ENCODE results near the gene ZNF641. TPM values are rescaled to one million over a fixed set of nuclear protein-coding genes. Genes with fewer than 3 reads are reported as not detected.

Gene ZNF641
- 17.3 TPM for total RNA-seq
- long read RNA-seq, transcript ZNF641-205 (6 exons, 1,823 nt): major isoform, 11 of 16 reads
- long read RNA-seq, partial matches to known transcripts: 0 of 16 reads
- long read RNA-seq, other reads (novel, unspliced or antisense): 5 of 16 reads

DNA sequence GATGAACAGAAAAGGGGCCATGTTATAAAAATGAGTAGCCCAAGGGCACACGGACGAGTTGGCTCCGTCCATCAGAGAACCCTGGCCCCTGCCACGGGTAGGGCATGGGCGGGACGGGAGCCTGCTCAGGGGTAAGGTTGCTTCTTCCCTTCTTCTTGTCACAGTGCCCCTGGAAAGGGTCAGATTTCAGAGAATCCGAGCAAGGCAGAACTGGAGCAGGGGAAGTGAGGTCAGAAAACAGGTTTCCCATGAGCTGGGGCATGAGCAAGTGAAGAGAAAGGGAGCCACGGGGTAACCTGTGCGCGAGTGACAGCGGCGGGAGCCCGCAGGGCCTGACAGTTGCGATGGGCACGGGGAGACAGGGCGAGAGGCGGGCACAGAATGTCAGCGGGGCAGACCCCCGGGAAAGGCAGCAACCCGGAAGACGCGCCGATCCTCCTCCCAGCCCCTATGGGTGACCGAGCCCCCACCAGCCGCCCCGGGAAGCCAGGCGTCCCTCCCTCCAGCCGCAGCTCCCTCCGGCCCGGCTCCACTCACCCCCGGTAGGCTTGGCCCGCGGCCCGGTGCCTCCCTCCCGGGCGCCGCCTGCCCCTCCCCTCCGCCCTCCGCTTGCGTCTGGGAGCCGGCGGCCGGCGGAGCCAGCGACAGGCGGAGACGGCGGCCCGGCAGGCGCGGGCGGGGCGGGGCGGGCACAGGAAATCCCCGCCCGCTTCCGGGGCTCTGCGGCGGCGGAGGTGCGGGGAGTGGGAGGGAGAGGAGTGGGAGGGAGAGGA is at the start of gene ZNF641:
TSS of gene ZNF641 (minus strand) at position 671 of the 773 bp plus-strand sequence. CDS start 2,829 bp downstream, outside the sequence.
- intact Hi-C loops (cut with DNase I): loop anchor here (2.0 to 5.0 kb wide), 3 partner anchors 54 to 154 kb away; no protein-coding TSS in a partner anchor
- ATAC-seq: peak; percentile 95
- peak; percentile 95 for DNase-seq (ENCODE audit: missing footprints)

DNA sequence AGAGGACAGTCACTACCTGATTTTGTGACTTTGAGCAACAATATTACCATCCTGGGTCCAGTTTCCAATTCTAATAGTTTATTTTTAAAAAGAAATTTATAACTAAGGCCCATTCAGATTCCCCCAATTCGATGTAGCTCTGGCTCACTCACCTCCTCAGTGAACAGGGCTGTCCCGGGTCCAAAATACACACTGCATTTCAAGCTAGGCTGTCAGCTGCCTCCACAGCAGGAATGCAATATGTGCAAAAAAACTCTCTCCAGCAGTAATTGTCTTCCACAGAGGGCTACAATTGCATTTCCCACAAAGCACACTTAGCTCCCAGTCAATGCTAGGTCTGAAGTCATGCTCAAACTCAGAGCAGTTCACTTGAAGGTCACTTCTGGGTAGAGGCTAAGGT is 39.3 kb upstream of the ZNF641 start:
- ATAC-seq (no peak), DNase-seq (ENCODE audit: missing footprints) (no peak)
- intact Hi-C loops (cut with DNase I): no loop called here

DNA sequence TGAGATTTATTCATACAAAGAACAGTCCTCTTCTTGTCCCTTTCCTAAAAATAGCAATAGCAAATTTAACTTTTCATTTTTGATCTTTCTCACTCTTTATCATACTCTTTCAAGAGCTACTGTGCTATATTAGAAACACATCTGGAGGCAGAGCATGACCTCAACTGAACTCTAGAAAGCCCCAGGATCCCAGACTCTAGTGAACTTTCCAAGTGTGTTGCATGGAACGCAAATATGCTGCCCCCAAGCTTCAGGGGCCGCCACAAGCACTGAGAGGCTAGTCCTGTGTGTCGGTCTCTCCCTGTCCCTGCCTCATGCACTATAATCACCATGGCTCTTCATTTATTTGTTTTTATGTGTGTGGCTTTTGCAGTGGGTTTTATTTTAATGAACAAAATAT is 38.7 kb upstream of the ZNF641 start:
- ATAC-seq: peak; percentile 65

DNA sequence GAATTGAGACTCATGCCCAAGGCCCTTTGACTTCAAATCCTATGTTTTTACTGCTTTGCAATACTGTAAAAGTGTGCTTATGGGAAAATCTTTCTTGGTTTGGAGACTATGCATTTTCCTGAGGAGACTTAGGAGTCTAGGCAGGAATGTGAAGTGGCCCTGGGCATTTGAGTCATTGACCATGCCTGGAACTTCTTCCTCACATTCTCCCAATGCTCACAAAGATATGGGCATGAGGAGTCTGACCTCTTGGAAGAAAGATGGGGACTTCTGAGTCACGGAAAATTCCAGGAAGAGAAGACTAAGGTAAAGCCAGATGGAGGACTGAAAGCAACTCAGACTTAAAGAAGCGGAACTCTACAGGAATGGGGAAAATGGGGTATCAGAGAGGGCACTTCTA is 38.2 kb upstream of the ZNF641 start:
- DNase-seq (ENCODE audit: missing footprints) (no peak), ATAC-seq (no peak)
- intact Hi-C loops (cut with DNase I): no loop called here

More for the DNA sequence above, 38.7 kb upstream of the ZNF641 start:
- no peak for DNase-seq (ENCODE audit: missing footprints)
- intact Hi-C loops (cut with DNase I): no loop called here

DNA sequence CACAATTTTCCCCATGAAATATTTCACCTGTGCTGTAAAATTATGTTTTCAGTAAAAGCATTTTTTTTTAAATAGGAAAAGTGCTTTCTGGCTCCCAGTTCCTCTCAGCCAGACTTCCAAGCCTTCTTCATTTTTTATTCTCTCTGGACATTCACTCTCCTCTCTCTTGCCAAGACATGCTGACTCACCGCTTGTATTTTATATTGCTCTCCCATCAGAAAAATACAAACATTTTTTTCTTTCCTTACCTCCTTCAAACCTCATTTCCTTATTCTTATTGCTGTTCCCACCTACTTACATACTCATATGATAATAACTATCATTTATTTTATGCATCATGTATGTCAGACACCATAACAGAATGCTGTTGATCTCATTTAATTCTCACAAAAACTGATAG is 37.7 kb upstream of the ZNF641 start:
- ATAC-seq (peak; percentile 52), DNase-seq (ENCODE audit: missing footprints) (no peak)
- intact Hi-C loops (cut with DNase I): no loop called here

DNA sequence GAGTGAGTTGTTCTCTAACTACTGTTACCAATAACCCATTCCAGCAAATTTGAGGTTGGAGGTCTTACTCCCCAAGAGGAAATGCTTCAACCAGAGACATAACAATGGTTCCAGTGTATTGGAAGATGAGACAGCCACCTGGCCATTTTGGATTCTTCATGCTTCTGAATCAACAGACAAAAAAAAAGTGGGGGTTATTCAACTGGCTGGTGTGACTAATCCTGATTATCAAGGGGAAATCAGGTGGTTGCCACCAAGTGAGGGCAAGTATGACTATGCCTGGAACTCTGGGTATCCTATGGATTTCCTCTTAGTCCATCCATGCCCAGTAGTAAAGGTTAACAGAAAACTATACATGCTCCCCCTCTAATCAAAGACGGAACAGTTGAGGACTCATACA is 29.9 kb upstream of the ZNF641 start:
- ATAC-seq (no peak), DNase-seq (ENCODE audit: missing footprints) (no peak)
- intact Hi-C loops (cut with DNase I): no loop called here

DNA sequence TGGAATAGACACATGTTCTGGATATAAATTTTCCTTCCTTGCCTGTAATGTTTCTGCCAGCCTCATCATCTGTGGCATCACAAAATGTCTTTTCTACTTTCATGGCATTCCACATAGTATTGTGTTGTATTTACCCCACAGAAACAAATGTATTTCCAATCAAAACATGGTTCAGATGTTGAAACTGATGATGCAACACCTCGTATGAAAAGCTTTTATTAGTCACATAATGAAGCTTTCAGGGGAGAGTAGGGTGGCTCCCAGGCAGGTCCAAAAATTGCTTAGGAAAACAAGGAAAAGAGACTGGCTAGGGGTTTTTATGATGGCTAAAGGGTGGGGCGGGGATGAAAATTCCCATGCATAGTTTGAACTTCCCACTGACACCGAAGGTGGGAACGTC is 29.1 kb upstream of the ZNF641 start:
- ATAC-seq (no peak), DNase-seq (ENCODE audit: missing footprints) (no peak)
- intact Hi-C loops (cut with DNase I): no loop called here

DNA sequence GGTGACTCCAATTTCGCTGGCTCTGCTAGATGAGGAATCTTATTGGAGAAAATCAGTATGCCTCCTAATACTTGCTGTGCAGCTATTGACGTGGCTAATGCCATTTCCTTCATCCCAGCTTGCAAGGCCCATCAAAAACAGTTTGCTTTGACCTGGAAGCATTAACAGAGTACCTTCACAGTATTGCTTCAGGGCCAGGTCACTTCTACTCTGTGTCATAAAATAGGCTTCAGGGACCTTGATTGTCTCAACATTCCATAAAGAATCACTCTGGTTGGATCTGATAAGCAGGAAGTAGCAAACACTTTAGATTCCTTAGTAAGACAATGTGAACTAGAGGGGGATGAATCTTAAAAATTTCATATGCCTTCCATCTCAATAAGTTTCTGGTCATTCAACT is 26.9 kb upstream of the ZNF641 start:
- ATAC-seq (no peak), DNase-seq (ENCODE audit: missing footprints) (no peak)
- intact Hi-C loops (cut with DNase I): no loop called here

DNA sequence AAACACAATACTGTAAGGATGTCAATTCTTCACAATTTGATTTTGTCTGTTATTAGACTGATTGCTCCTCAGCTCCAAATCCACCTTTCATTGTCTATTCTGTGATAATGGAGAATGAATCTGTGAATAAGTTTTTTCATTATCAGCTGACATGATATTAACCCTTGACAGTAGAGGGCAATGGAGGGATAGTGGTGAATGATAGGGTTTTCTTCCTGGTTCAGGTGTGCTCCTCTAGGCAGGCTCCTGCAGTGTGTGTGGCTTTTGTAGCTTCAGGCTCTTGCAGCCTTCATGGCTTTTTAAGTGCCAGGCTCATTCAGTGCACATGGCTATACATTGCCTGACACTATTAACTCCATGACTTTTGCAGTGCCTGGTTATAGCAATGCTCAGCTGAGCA is 23.4 kb upstream of the ZNF641 start:
- no peak for DNase-seq (ENCODE audit: missing footprints)
- ATAC-seq: no peak
- intact Hi-C loops (cut with DNase I): no loop called here

DNA sequence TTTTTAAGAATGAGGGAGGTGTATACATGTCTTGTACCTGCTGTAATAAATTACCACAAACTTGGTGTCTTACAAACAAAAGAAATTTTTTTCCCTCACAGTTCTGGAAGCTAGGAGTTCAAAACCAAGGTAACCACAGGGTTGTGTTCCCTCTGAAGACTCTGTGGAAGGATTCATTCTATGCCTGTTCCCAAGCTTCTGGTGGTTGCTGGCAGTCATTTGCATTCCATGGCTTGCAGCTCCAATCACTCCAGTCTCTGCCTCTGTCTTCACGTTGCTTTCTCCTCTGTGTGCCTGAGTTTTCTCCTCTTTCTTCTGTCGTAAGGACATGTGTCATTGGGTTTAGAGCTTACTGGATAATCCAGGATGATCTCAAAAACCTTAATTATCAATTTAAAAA is 15.4 kb upstream of the ZNF641 start:
- no peak for ATAC-seq
- DNase-seq (ENCODE audit: missing footprints): no peak
- intact Hi-C loops (cut with DNase I): no loop called here

DNA sequence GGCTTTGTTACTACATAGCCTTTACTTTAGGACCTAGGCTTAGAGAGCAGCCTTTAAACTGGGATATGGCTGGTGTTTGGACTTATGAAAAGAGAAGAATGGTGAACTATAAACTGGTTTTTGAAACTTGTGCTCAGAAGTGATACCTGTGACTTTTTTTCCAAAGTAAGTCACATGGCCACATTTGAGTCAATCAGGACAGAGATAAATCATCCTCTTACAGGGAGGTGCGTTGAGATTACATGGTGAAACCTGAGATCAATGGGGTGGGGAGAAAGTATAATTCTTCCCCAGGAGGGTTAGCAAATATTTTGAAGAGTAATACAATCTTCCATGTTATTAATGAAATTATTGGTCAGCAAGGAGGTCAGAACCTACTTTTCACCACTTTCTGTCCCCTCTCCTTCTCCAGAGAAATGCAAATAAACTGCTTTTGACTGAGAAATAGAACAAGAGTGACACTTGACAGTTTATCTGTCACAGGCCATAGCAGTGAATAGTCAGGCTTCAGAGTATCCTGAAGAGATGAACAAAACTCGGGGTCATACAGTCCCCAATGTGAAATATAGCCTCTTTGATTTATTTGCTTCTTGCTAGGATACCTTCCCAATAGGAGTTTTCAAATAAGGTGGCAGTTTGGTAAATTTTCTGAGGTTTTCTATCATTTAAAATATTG is 11.1 kb upstream of the ZNF641 start:
- ATAC-seq: no peak
- DNase-seq (ENCODE audit: missing footprints): no peak
- intact Hi-C loops (cut with DNase I): no loop called here

DNA sequence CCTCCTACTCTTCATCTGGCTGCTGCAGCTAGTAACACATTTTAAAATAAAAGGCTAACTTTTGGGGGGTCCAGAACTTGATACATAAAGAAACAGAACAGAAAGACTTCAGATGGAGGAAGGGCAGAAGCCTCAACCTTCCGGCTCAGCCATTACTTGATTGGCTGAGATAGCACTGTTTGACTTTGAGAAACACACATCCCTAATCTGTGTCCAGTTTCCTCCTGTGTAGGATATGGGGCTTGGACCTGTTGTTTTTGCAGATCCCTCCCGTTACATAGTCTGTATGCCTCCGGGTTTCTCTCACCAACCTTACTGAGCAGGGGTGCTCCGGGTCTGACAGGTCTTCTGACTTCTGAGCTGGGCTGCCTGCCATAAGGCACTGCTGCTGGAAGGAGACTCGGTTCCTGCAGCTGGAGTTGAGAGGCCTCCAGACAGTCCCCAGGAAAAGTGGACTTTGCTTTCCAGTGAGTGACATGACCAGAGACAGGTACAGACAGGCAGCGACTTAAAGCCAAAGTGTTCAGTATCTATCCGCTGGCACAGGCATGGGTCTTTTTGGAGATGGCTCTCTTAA is 8.3 kb upstream of the ZNF641 start:
- ATAC-seq (no peak), DNase-seq (ENCODE audit: missing footprints) (no peak)

DNA sequence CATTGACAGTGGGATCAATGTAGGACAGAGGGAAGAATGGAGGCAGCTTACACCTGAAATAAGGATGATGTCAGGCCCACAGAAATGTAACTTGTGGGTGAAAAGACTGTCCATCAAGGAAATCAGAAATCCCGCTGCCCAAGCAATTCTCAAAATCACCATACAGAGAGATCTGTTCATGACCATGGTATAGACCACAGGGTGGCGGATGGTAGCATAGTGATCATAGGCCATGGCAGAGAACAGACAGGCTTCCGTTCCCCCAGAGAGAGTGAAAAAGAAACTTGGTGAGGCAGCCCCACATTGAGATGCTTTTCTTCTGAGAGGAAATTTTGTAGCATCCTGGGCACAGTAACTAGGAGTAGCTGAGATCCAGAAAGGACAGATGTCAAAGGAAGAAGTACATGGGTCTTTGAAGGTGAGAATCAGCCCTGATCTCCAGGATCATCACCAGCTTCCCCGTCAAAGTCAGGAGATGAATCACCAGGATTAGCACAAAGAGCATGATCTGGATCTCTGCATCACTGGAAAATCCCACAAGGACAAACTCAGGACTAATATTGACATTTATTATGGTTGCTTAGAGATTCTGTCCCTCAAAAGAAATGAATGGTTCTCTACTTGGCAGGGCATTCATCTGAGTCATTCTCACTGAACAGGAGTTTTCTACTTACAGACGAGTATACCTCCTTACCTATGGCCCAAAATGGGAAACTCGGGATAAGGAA is 5.5 kb upstream of the ZNF641 start:
- DNase-seq (ENCODE audit: missing footprints) (no peak), ATAC-seq (no peak)
- intact Hi-C loops (cut with DNase I): no loop called here

More for the DNA sequence above, 8.3 kb upstream of the ZNF641 start:
- intact Hi-C loops (cut with DNase I): no loop called here

DNA sequence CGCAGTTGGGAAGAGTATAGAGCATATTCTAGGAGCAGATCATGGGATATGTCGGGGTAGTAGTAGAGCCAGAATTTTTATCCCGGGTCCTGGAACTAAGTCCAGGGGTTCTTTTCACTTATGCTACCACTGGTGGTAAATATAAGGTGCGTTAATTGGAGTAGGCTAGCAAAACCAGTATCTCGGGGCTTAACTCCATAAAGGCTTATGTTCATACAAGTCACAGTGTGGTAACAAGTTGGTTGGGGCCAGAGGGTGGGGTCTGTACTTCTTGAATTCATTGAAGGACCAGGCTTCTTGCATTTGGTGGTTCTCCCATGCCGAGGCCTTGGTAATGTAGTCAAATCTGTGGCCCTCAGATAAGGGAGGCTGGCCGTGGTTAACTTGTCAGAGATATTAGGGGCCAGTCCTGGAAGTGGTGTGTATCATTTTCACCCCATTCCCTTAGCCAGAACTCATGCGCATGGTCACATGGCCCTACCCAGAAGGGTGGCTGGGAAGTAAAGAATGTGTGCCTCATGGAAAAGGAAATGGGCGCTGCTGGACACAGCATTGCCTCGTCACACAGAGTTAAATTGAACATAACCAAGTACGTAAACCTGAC is 1.5 kb upstream of the ZNF641 start:
- DNase-seq (ENCODE audit: missing footprints): no peak
- ATAC-seq: no peak
- intact Hi-C loops (cut with DNase I): loop anchor here (5.0 kb wide), 1 partner anchor 60 kb away; no protein-coding TSS in a partner anchor

DNA sequence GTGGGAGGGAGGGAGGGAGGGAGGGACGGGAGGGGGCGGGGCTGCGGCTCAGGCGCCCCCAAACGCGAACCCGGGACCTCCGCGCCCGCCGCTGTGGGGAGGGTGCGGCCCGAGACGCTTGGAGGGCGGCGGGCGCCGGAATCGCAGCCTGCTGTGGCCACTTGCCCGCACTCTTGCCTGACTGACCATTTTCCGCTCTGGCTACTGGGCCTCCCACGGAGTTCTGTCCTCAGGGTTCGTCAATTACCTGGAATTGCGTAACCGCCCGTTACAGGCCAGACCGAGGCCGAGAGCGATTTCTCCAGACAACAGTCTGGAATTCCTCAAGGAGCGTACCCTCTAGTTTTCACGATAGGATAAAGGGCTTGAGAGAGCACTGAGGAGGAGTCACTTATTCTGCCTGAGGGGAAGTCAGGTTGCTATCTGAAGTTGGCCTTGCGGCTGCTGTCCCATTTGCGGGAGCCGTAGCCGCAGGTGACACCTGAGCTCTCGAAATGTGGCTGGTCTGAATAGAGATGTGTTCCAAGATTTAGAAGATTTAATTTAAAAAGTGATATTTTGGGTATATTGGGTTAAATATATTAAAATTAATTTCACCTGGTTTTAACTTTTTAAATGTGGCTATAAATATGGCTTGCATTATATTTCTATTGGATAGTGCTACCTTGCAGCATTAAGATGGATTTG is 446 bp upstream of the ZNF641 start:
- intact Hi-C loops (cut with DNase I): loop anchor here (2.0 to 5.0 kb wide), 3 partner anchors 54 to 154 kb away; no protein-coding TSS in a partner anchor
- peak; percentile 77 for ATAC-seq

DNA sequence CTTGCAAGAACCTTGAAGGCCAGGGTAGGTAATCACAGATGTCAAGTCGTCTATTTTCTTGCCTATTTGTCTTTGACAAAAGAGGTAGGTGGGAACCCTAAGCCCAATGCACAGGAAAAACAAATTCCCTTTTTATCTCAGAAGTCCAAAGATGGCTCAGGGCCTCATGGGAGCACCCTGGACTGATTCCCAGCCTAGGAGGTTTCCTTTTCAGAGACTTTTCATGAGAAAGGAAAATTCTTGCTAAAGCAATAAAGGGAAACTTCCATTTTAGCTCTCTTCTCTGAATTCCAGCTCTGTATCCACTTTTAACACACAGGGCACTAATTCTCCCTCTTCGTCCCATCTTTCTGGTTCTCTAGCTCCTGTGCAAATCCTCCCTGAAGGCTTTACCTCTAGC is 1.2 kb downstream of the ZNF641 start:
- DNase-seq (ENCODE audit: missing footprints) (no peak), ATAC-seq (no peak)
- intact Hi-C loops (cut with DNase I): no loop called here

More for the DNA sequence above, 446 bp upstream of the ZNF641 start:
- DNase-seq (ENCODE audit: missing footprints): no peak

DNA sequence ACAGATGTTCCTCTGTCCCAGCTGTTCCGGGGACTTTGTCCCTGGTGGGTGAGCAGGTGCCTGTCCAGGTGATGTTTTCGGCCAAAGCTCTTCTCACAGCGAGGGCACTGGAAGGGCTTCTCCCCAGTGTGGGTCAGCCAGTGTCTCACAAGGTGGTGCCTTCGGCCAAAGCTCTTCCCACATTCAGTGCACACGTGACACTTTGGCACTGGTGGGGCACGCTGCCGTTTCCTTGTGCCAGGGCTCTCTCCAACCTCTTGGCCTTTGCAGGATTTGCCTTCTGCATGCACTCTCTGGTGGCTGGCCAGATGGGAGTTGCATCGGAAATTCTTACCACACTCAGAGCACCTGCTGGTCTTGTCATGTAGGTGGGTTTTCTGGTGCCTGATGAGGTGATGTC is 7.7 kb downstream of the ZNF641 start:
- intact Hi-C loops (cut with DNase I): no loop called here
- no peak for ATAC-seq
- no peak for DNase-seq (ENCODE audit: missing footprints)

DNA sequence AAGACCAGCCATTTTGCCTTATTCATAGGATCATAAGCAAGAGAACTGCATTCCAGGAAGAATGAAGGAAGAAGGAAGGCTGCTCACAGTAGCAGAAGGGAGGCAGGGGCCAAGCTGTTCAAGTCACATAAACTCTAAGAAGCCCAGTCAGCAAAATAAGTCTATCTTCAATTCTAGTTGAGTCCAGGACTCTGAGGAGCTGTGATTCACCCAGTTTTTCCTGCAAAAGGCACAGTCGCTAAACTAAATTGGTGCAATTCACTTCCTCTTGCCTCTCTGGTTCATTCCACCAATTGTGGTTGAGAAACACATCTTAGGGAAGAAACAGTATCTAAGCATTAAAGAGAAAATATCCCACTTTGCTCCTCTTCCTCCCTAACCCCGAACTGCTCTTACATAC is 9.8 kb downstream of the ZNF641 start:
- DNase-seq (ENCODE audit: missing footprints) (no peak), ATAC-seq (no peak)
- intact Hi-C loops (cut with DNase I): no loop called here
